Measurements from ENCODE around the gene TMC1. TPM values are rescaled to one million over a fixed set of nuclear protein-coding genes. Genes with fewer than 3 reads are reported as not detected.

TMC1 gene
- total and polyA plus RNA-seq, 2 of the 8 experiments (the other 6 are each of a cell fraction or from before 2014, with no cell fraction given), result 0.95 to 0.98 TPM

- Histone ChIP-seq H3K14ac (ENCODE audit: insufficient read length) (no peak overlapping the region), H4K8ac (ENCODE audit: extremely low read depth, insufficient read depth, low read length) (peak overlapping the region; percentile 9; the same call in 1 of the 2 replicates), H4K5ac (ENCODE audit: insufficient read length, low read depth, low read length) (no peak overlapping the region), H4K20me1 (replicated peaks in 1 of 2; ENCODE audit: control insufficient read depth in 1 of 2, insufficient read depth in 2 of 2, low read length in 2 of 2) (no peaks in the 10 kb centered on the region), H2BK120ac (replicated peaks; ENCODE audit: low read depth, low read length) (no peak overlapping the region), H2AK5ac (ENCODE audit: low read depth, low read length) (no peak overlapping the region), H2BK15ac (ENCODE audit: low read length) (no peak overlapping the region), H3K27ac (ENCODE audit: low read depth, low read length) (no peak overlapping the region), H2AFZ (ENCODE audit: low read length) (no peak overlapping the region), H3K27me3 (replicated peaks in 1 of 4; ENCODE audit: control insufficient read depth in 3 of 4, extremely low read depth in 1 of 4, insufficient read depth in 3 of 4, low read length in 3 of 4) (no peaks in the 10 kb centered on the region), H4K91ac (replicated peaks; ENCODE audit: insufficient read length, low read length) (no peak overlapping the region), H3K36me3 (ENCODE audit: control insufficient read depth in 2 of 4, insufficient read depth in 4 of 4, low read length in 3 of 4) (no peaks in the 10 kb centered on the region), H3K4me1 (replicated peaks in 1 of 4; ENCODE audit: control insufficient read depth in 3 of 4, insufficient read depth in 4 of 4, low read length in 3 of 4) (peaks cover 0 to 3% (median 0%) of the 10 kb centered on the region in 4 experiments; a peak in 1 of 7 replicates), H3K9ac (replicated peaks in 1 of 4; ENCODE audit: extremely low read depth in 1 of 4, low read depth in 3 of 4, low read length in 3 of 4) (no peak overlapping the region), H3K4me2 (ENCODE audit: insufficient read depth in 1 of 2, low read depth in 2 of 2, low read length in 2 of 2) (no peak overlapping the region), H3K18ac (ENCODE audit: extremely low read depth, low read length) (no peak overlapping the region), H2BK5ac (ENCODE audit: low read depth, low read length) (no peak overlapping the region), H3K4ac (replicated peaks; ENCODE audit: insufficient read length, low read depth, low read length) (no peak overlapping the region), H2BK20ac (ENCODE audit: low read length) (no peak overlapping the region), H3K9me3 (ENCODE audit: insufficient read depth in 2 of 2, low read depth in 1 of 2, low read length in 1 of 2) (no peaks in the 10 kb centered on the region), H2BK12ac (ENCODE audit: low read depth, low read length) (no peak overlapping the region), H3K56ac (replicated peaks; ENCODE audit: insufficient read length, low read depth, low read length) (no peak overlapping the region), H3K79me2 (ENCODE audit: control insufficient read depth in 1 of 2, insufficient read depth in 2 of 2, low read length in 2 of 2) (no peaks in the 10 kb centered on the region), H3K23me2 (ENCODE audit: low read depth, low read length) (no peaks in the 10 kb centered on the region), H3K4me3 (ENCODE audit: extremely low read depth in 1 of 4, insufficient read depth in 2 of 4, low read depth in 3 of 4, low read length in 4 of 4) (no peak overlapping the region), H3K23ac (ENCODE audit: insufficient read length) (no peak overlapping the region), H3K79me1 (ENCODE audit: low read depth, low read length) (no peaks in the 10 kb centered on the region)
- POLR2A ChIA-PET (ENCODE audit: partially characterized antibody), result interaction anchor here (1.0 kb wide), 1 partner anchor 461 kb away, joined by 3 read pairs; no protein-coding TSS in a partner anchor
- CTCF ChIA-PET (ENCODE audit: partially characterized antibody), result interaction anchor here (0.8 to 2.5 kb wide), 3 partner anchors 11 to 544 kb away, joined by 3 to 14 read pairs (median 3); no protein-coding TSS in a partner anchor
- no peak for FAIRE-seq
- WGBS, 2 experiments (ENCODE audit: extremely low coverage in 1 of 2, insufficient coverage in 1 of 2, insufficient read length in 1 of 2, insufficient replicate concordance in 2 of 2, low coverage in 1 of 2, low lambda C conversion rate in 2 of 2, missing lambda C conversion rate in 1 of 2), result 90% methylated on average over 5 of the region's 5 CpGs; no CpG with 5 or more reads in 1 of the 2 experiments
- no peak for TF ChIP-seq POLR2A (IDR thresholded peaks at IDR 0.05; ENCODE audit: control extremely low read depth in 1 of 2, low read depth in 2 of 2, low read length in 2 of 2)
- TF ChIP-seq SUZ12 (IDR thresholded peaks at IDR 0.05; ENCODE audit: low read length), result no peak
- TF ChIP-seq SRF (IDR thresholded peaks at IDR 0.05; ENCODE audit: low read depth, low read length), result no peak
- DNase-seq (ENCODE audit: low read depth in 1 of 2, low spot score in 2 of 2), result no peak
These were observed 302.6 kb downstream of the TMC1 start for GRCh38 chr9:72823971-72824370.

Measured in H1 (cell line).